Activated T-helper 1 cell treated with anti-CD3 and anti-CD28 coated beads, Interleukin-12 subunit alpha, Interleukin-12 subunit beta, Interleukin-2, Interleukin-4 antibody, amounts not matched to agents 30 ng/mL and 10 ng/mL and 1 ng/mL, durations not matched to agents 14 hours and 24 hours and 36 hours (primary cell): ENCODE results near the gene NLN. TPM values are rescaled to one million over a fixed set of nuclear protein-coding genes. Genes with fewer than 3 reads are reported as not detected.
"Not testable (repeated sequence)": the region's sequence is repeated elsewhere in the genome, so short reads cannot be mapped to it uniquely, and the experiment has no call there.

ENCODE experiments used
- DNase-seq: peaks from one replicate; pipeline ENCODE4 v3.0.0; 2021; ENCODE audit warnings: low spot score
- H3K27ac Mint-ChIP-seq: one replicate; pipeline ENCODE4 v1.8.0; 2021; ENCODE audit warnings: mild to moderate bottlenecking, mixed read lengths
- H3K27me3 Mint-ChIP-seq: one replicate; pipeline ENCODE4 v1.8.0; 2022; ENCODE audit warnings: mild to moderate bottlenecking, moderate library complexity, mixed read lengths; ENCODE audit not compliant: insufficient read depth
- H3K36me3 Mint-ChIP-seq: one replicate; pipeline ENCODE4 v1.8.0; 2021; ENCODE audit warnings: low read depth, mixed read lengths
- H3K4me1 Mint-ChIP-seq: one replicate; pipeline ENCODE4 v1.8.0; 2021; ENCODE audit warnings: low read depth, mixed read lengths
- H3K4me3 Mint-ChIP-seq: one replicate; pipeline ENCODE4 v1.8.0; 2021; ENCODE audit warnings: mild to moderate bottlenecking, moderate library complexity, mixed read lengths
- H3K9me3 Mint-ChIP-seq: one replicate; pipeline ENCODE4 v1.8.0; 2021; ENCODE audit warnings: mixed read lengths
- intact Hi-C: fragments of 100-400 bp; cut with micrococcal nuclease; formaldehyde crosslinking; loops from one replicate; pipeline ENCODE4 v1.15.1; 2024
- total RNA-seq: library from RNA; stranded (reverse); gene quantifications from 2 replicates; pipeline ENCODE4 v1.2.3, GENCODE V29; 2022

Gene NLN
- total RNA-seq, 1 donor from 2014 or later = 24.4 TPM

GRCh38 chr5:65863747-65864146 lies 141.7 kb downstream of the NLN start:
- Mint-ChIP-seq H3K36me3 (no peaks in the 10 kb centered on the region), H3K27ac (no peak overlapping the region), H3K4me1 (peaks cover 23% of the 10 kb centered on the region), H3K27me3 (no peaks in the 10 kb centered on the region), H3K9me3 (no peaks in the 10 kb centered on the region), H3K4me3 (no peak overlapping the region)
- no peak for DNase-seq
- intact Hi-C loops = no loop called here

- DNase-seq = no peak
- no peak overlapping the region for H3K27ac Mint-ChIP-seq
Measured at GRCh38 chr5:65866837-65867521, 145.0 kb downstream of the NLN start.

GRCh38 chr5:65867542-65868195 lies 145.7 kb downstream of the NLN start:
- no peak for DNase-seq
- Mint-ChIP-seq H3K4me1 (peaks cover 23% of the 10 kb centered on the region), H3K4me3 (peak overlapping the region; percentile 21), H3K27me3 (no peaks in the 10 kb centered on the region), H3K27ac (no peak overlapping the region), H3K9me3 (peaks cover 5% of the 10 kb centered on the region), H3K36me3 (no peaks in the 10 kb centered on the region)
- intact Hi-C loops = no loop called here

More at GRCh38 chr5:65866837-65867521, 145.0 kb downstream of the NLN start:
- Mint-ChIP-seq H3K27me3 (no peaks in the 10 kb centered on the region), H3K4me1 (peaks cover 23% of the 10 kb centered on the region), H3K36me3 (no peaks in the 10 kb centered on the region), H3K4me3 (peak overlapping the region; percentile 21), H3K9me3 (peaks cover 5% of the 10 kb centered on the region)
- intact Hi-C loops = no loop called here

- intact Hi-C loops = no loop called here
- peaks cover 5% of the 10 kb centered on the region for H3K9me3 Mint-ChIP-seq
- H3K27me3 Mint-ChIP-seq = no peaks in the 10 kb centered on the region
- peaks cover 23% of the 10 kb centered on the region for H3K4me1 Mint-ChIP-seq
- H3K27ac Mint-ChIP-seq = no peak overlapping the region
- no peaks in the 10 kb centered on the region for H3K36me3 Mint-ChIP-seq
- H3K4me3 Mint-ChIP-seq = no peak overlapping the region
- DNase-seq = no peak
Measured at GRCh38 chr5:65868509-65868908, 146.5 kb downstream of the NLN start.

DNA sequence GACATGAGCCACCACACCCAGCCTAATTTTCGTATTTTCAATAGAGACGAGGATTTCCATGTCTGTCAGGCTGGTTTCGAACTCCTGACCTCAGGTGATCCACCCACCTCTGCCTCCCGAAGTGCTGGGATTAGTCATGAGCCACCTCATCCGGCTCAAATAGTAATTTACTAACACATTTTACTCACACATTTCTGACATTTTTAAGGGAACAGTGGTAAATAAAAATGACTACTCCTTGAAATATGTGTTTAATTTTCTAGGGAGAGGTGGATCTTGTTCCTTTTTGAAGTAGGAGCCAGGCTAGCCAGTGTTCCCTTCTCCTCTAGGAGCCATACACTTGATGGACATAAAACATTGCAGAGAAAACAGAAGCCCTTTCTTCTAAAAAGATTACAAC lies 149.2 kb downstream of the NLN start:
- intact Hi-C loops = no loop called here
- no peaks in the 10 kb centered on the region for H3K36me3 Mint-ChIP-seq
- H3K4me1 Mint-ChIP-seq = peaks cover 17% of the 10 kb centered on the region
- peaks cover 5% of the 10 kb centered on the region for H3K9me3 Mint-ChIP-seq
- no peak for DNase-seq
- H3K4me3 Mint-ChIP-seq = no peak overlapping the region
- H3K27ac Mint-ChIP-seq = no peak overlapping the region
- H3K27me3 Mint-ChIP-seq = no peaks in the 10 kb centered on the region

GRCh38 chr5:65871776-65872175 lies 149.8 kb downstream of the NLN start:
- H3K27me3 Mint-ChIP-seq, H3K4me3 Mint-ChIP-seq, H3K27ac Mint-ChIP-seq, H3K9me3 Mint-ChIP-seq, intact Hi-C loops, DNase-seq, H3K36me3 Mint-ChIP-seq: not testable (repeated sequence)
- H3K4me1 Mint-ChIP-seq = peaks cover 11% of the 10 kb centered on the region

DNA sequence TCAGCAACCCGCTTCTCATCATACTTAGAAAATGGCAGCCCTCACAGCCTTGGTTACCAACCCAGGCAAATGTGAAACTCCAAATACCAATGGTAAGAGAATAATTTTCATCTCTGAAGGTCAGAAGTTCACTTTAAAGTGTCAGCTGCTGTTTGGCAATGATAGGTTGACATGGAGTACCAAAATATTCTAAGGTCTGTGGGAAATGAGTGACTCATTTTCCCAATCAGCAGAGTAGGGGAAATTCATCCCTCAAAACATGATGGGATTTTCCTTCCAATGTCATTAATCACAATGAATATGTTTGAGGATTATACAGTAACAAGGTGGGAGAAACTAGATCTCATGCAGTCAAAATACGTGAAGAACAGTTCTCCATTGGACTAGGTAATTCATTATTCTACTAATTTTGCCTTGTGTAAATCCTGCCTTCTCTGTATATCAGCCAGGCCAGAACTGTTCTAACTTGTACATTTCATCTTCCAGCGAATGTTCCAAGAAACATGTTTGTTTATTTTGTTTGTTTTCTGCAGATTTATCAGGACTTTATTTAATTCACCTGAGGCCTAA lies 151.3 kb downstream of the NLN start:
- H3K4me3 Mint-ChIP-seq = no peak overlapping the region
- H3K4me1 Mint-ChIP-seq = no peaks in the 10 kb centered on the region
- intact Hi-C loops = no loop called here
- H3K27ac Mint-ChIP-seq = no peak overlapping the region
- no peak for DNase-seq
- H3K27me3 Mint-ChIP-seq = no peaks in the 10 kb centered on the region
- peaks cover 8% of the 10 kb centered on the region for H3K9me3 Mint-ChIP-seq
- H3K36me3 Mint-ChIP-seq = peaks cover 1% of the 10 kb centered on the region

DNA sequence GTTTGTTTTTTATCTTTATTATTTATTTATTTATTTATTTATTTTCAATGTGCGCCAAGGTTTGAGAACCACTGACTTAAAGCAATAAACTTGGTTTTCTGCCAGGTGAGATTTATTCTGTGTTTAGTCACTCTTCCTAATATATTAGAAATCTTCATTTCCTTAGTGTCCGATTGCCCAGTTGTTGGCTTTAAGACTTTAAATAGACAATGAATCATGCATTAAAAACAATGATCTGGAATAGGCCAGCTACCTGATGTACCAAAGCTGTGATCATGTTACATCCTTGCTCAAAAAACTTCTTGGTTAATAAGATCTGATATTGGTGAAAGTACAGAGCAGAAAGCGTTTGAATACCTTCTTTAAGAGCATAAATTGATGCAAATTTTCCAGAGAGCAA lies 152.2 kb downstream of the NLN start:
- Mint-ChIP-seq H3K4me3 (no peak overlapping the region), H3K27ac (no peak overlapping the region)

DNA sequence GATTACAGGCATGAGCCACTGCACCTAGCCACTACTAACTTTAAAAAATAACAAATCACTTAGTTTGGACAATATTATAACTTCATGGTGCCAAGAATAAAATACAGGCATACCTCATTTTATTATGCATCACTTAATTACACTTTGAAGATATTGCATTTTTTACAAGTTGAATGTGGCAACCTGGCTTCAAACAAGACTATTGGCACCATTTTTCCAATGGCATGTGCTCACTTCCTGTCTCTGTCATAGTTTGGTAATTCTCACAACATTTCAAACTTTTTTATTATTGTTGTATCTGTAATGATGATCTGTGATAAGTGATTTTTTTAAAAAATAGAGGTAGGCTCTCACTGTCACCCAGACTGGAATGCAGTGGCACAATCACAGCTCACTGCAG lies 154.5 kb downstream of the NLN start:
- H3K27me3 Mint-ChIP-seq = no peaks in the 10 kb centered on the region
- H3K4me3 Mint-ChIP-seq = no peak overlapping the region

More for the DNA sequence above, 152.2 kb downstream of the NLN start:
- intact Hi-C loops = no loop called here
- Mint-ChIP-seq H3K27me3 (no peaks in the 10 kb centered on the region), H3K4me1 (no peaks in the 10 kb centered on the region), H3K9me3 (peaks cover 8% of the 10 kb centered on the region), H3K36me3 (peaks cover 3% of the 10 kb centered on the region)
- DNase-seq = no peak

DNA sequence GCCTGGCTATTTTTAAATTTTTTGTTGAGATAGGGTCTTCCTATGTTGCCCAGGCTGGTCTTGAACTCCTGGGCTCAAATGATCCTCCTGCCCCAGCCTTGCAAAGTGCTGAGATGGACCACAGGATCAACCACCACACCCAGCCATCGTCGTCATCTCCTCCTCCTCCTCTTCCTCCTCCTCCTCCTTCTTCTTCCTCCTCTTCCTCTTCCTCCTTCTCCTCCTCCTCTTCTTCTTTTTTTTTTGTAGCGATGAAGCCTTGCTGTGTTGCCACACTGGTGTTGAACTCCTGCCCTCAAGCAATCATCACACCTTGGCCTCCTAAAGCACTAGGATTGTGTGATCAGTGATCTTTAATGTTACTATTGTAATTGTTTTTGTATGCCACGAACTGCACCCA lies 155.0 kb downstream of the NLN start:
- intact Hi-C loops = no loop called here
- Mint-ChIP-seq H3K9me3 (peaks cover 3% of the 10 kb centered on the region), H3K27ac (no peak overlapping the region), H3K4me3 (no peak overlapping the region), H3K36me3 (peaks cover 3% of the 10 kb centered on the region), H3K4me1 (no peaks in the 10 kb centered on the region), H3K27me3 (no peaks in the 10 kb centered on the region)
- DNase-seq = no peak

More for the DNA sequence above, 154.5 kb downstream of the NLN start:
- Mint-ChIP-seq H3K9me3 (peaks cover 7% of the 10 kb centered on the region), H3K27ac (no peak overlapping the region), H3K36me3 (peaks cover 3% of the 10 kb centered on the region), H3K4me1 (no peaks in the 10 kb centered on the region)
- no peak for DNase-seq
- intact Hi-C loops = no loop called here

Other genes starting within 250 kb of the NLN start
- 0.86 and 1.3 TPM in 2 replicates for gene ADAMTS6, start 240.3 kb upstream of the NLN start, total RNA-seq
- gene CENPK, start 159.0 kb upstream of the NLN start, total RNA-seq = 81.0 and 85.1 TPM in 2 replicates
- 63.6 and 65.4 TPM in 2 replicates for gene PPWD1, start 158.9 kb upstream of the NLN start, total RNA-seq
- 7.5 and 7.6 TPM in 2 replicates for gene TRIM23, start 97.9 kb upstream of the NLN start, total RNA-seq
- 6.5 and 7.6 TPM in 2 replicates for gene SHLD3, start 97.2 kb upstream of the NLN start, total RNA-seq
- gene TRAPPC13, start 97.2 kb upstream of the NLN start, total RNA-seq = 21.7 and 23.7 TPM in 2 replicates
- gene SGTB, start 96 bp upstream of the NLN start, total RNA-seq = 11.3 and 12.2 TPM in 2 replicates
- 29.8 and 32.9 TPM in 2 replicates for gene ERBIN, start 204.4 kb downstream of the NLN start, total RNA-seq